ENCODE measurements around the gene LIN7A. TPM values are rescaled to one million over a fixed set of nuclear protein-coding genes. Genes with fewer than 3 reads are reported as not detected.
A peak's percentile ranks its signal among the peaks of the same experiment; 100 is the strongest.

Gene LIN7A
- total RNA-seq, 1 experiment from 2014 or later, result not detected

DNA sequence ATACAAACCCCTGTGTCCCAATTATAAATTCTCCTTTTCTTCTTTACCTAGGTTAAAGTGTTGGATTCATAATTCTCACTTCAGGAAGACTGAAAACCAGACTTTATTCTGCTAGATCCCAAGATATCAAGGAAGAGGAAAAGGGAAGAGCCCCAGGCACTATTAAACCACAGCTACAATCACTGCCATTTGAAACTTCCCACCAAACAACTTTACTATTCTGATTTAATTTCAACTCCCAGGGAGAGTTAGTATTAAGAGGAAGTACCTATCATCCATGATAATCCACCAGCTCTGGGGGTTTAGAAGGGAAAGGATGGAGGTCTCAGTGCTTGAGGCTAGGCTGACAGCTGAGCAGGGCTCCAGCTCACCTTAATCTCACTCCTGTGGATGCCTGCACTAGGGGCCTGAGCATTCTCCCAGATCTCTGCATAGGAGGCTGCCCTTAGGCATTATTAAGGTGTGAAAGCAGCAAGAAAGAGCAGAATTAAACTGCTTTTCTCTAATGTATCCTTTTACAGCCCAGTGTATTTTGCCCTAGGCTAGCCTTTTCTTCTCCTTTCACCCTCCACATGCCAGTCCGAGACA, 168.1 kb downstream of the LIN7A start:
- TF ChIP-seq, protein P1, sequence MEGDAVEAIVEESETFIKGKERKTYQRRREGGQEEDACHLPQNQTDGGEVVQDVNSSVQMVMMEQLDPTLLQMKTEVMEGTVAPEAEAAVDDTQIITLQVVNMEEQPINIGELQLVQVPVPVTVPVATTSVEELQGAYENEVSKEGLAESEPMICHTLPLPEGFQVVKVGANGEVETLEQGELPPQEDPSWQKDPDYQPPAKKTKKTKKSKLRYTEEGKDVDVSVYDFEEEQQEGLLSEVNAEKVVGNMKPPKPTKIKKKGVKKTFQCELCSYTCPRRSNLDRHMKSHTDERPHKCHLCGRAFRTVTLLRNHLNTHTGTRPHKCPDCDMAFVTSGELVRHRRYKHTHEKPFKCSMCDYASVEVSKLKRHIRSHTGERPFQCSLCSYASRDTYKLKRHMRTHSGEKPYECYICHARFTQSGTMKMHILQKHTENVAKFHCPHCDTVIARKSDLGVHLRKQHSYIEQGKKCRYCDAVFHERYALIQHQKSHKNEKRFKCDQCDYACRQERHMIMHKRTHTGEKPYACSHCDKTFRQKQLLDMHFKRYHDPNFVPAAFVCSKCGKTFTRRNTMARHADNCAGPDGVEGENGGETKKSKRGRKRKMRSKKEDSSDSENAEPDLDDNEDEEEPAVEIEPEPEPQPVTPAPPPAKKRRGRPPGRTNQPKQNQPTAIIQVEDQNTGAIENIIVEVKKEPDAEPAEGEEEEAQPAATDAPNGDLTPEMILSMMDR (IDR thresholded peaks at IDR 0.05; ENCODE audit: unreplicated experiment), result no peak
- ChIA-PET CTCF (no interaction called here), POLR2A (no interaction called here)
- intact Hi-C loops (cut with micrococcal nuclease), result loop anchor here (10.0 kb wide), 1 partner anchor 575 kb away; no protein-coding TSS in a partner anchor
- Mint-ChIP-seq H3K27me3 (ENCODE audit: insufficient read depth, unreplicated experiment) (peaks cover 19% of the 10 kb centered on the region), H3K4me1 (ENCODE audit: insufficient read depth, unreplicated experiment) (no peaks in the 10 kb centered on the region), H3K36me3 (ENCODE audit: insufficient read depth, unreplicated experiment) (no peaks in the 10 kb centered on the region), H3K27ac (ENCODE audit: low read depth, unreplicated experiment) (no peak overlapping the region), H3K9me3 (ENCODE audit: unreplicated experiment) (no peaks in the 10 kb centered on the region), H3K4me3 (ENCODE audit: unreplicated experiment) (no peak overlapping the region)
- no peak for DNase-seq (ENCODE audit: unreplicated experiment)
- BruUV-seq (replicated peaks), result no TSS peak

DNA sequence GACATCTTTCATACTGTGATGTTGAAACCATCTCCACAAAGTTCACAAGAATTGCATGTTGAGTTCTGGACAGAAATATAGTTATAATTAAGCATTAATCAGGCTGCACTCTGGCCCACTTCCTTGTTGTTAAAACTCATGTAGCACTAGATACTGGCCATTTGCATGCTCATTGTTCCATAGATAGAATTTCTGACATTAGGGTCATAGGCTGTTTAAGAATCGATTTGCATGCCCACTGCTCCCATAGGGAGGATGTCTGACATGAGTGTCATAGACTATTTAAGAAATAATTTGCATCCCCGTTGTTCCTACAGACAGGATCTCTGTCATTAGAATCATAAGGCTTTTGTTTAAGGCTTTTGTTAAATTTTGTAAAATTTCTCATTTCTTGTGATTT, 170.8 kb downstream of the LIN7A start:
- intact Hi-C loops (cut with micrococcal nuclease), result loop anchor here (10.0 kb wide), 1 partner anchor 572 kb away; no protein-coding TSS in a partner anchor
- Mint-ChIP-seq H3K4me1 (ENCODE audit: insufficient read depth, unreplicated experiment) (no peaks in the 10 kb centered on the region), H3K27me3 (ENCODE audit: insufficient read depth, unreplicated experiment) (peaks cover 34% of the 10 kb centered on the region), H3K4me3 (ENCODE audit: unreplicated experiment) (no peak overlapping the region), H3K36me3 (ENCODE audit: insufficient read depth, unreplicated experiment) (no peaks in the 10 kb centered on the region), H3K27ac (ENCODE audit: low read depth, unreplicated experiment) (no peak overlapping the region), H3K9me3 (ENCODE audit: unreplicated experiment) (no peaks in the 10 kb centered on the region)
- no TSS peak for BruUV-seq (replicated peaks)
- POLR2A ChIA-PET, result interaction anchor here (0.6 kb wide), 1 partner anchor 370 kb away, joined by 3 read pairs; no protein-coding TSS in a partner anchor
- CTCF ChIA-PET, result no interaction called here
- DNase-seq (ENCODE audit: unreplicated experiment), result no peak
- TF ChIP-seq, protein P1 (IDR thresholded peaks at IDR 0.05; ENCODE audit: unreplicated experiment), result no peak

DNA sequence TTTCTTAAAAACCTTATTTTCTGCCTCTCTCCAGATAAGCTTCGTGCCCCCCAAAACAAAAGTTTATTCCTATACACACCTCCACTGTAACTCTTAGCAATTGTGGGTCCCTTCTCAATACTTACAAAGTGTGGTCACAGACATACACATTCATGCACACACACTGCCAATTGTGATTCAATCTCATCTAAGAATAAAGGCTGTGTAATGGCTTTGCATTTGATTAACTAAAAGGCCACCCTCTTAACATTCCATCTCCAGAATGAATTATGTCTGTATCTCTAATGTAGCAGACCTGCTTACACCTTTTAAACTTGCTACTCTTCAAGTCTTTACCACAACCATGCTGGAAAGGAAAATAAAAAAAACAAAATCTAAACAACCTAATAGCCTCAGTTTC, 171.5 kb downstream of the LIN7A start:
- intact Hi-C loops (cut with micrococcal nuclease), result loop anchor here (10.0 kb wide), 1 partner anchor 571 kb away; no protein-coding TSS in a partner anchor
- BruUV-seq (replicated peaks), result no TSS peak
- H3K9me3 Mint-ChIP-seq (ENCODE audit: unreplicated experiment), result no peaks in the 10 kb centered on the region
- no peak overlapping the region for H3K27ac Mint-ChIP-seq (ENCODE audit: low read depth, unreplicated experiment)
- DNase-seq (ENCODE audit: unreplicated experiment), result no peak
- no peaks in the 10 kb centered on the region for H3K36me3 Mint-ChIP-seq (ENCODE audit: insufficient read depth, unreplicated experiment)
- ChIA-PET POLR2A (interaction anchor here (0.6 kb wide), 1 partner anchor 371 kb away, joined by 3 read pairs; no protein-coding TSS in a partner anchor), CTCF (no interaction called here)
- H3K4me3 Mint-ChIP-seq (ENCODE audit: unreplicated experiment), result no peak overlapping the region
- H3K4me1 Mint-ChIP-seq (ENCODE audit: insufficient read depth, unreplicated experiment), result no peaks in the 10 kb centered on the region
- TF ChIP-seq, protein P1 (IDR thresholded peaks at IDR 0.05; ENCODE audit: unreplicated experiment), result no peak
- peaks cover 41% of the 10 kb centered on the region for H3K27me3 Mint-ChIP-seq (ENCODE audit: insufficient read depth, unreplicated experiment)

DNA sequence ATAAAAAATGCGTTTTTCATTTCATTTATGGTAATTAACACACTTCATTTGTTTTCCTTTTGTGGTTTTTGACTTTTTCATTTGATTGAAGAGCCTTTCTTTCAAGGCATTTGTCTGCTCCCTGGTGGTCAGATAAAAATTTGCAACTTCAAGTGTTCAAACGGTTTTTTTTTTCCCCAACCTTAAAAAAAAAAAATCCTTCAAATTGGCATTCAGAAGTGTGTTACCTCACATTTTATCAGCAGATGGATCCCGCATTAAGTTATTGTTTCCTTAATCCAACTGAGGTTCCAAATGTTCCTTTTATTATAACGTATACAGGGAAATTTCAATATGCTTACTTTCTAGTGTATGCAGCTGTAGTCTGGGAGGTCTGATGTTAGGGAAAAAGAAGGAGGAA, 173.9 kb downstream of the LIN7A start:
- H3K9me3 Mint-ChIP-seq (ENCODE audit: unreplicated experiment), result no peaks in the 10 kb centered on the region
- no peak overlapping the region for H3K4me3 Mint-ChIP-seq (ENCODE audit: unreplicated experiment)
- H3K36me3 Mint-ChIP-seq (ENCODE audit: insufficient read depth, unreplicated experiment), result no peaks in the 10 kb centered on the region
- intact Hi-C loops (cut with micrococcal nuclease), result loop anchor here (1.0 to 10.0 kb wide), 5 partner anchors 165 to 877 kb away; no protein-coding TSS in a partner anchor
- H3K4me1 Mint-ChIP-seq (ENCODE audit: insufficient read depth, unreplicated experiment), result no peaks in the 10 kb centered on the region
- ChIA-PET CTCF (interaction anchor here (0.6 to 3.0 kb wide), 9 partner anchors 11 to 290 kb away, joined by 3 to 20 read pairs (median 3); no protein-coding TSS in a partner anchor), POLR2A (interaction anchor here (0.6 kb wide), 1 partner anchor 287 kb away, joined by 3 read pairs; no protein-coding TSS in a partner anchor)
- no TSS peak for BruUV-seq (replicated peaks)
- TF ChIP-seq, protein P1 (IDR thresholded peaks at IDR 0.05; ENCODE audit: unreplicated experiment), result peak; percentile 52
- H3K27me3 Mint-ChIP-seq (ENCODE audit: insufficient read depth, unreplicated experiment), result peaks cover 65% of the 10 kb centered on the region
- H3K27ac Mint-ChIP-seq (ENCODE audit: low read depth, unreplicated experiment), result no peak overlapping the region
- DNase-seq (ENCODE audit: unreplicated experiment), result peak; percentile 56
